Measurements from ENCODE around the gene PARVB. TPM values are rescaled to one million over a fixed set of nuclear protein-coding genes. Genes with fewer than 3 reads are reported as not detected.
"Not testable (repeated sequence)": the region's sequence is repeated elsewhere in the genome, so short reads cannot be mapped to it uniquely, and the experiment has no call there.

The PARVB gene
- total and polyA plus RNA-seq, 4 donors, result 7.9 to 34.6 (median 20.2) TPM

- DNase-seq, result no peak
- ATAC-seq (ENCODE audit: low FRiP score), result no peak
- H3K36me3 ChIP-seq (ENCODE audit: control insufficient read depth in 1 of 2, insufficient read depth in 2 of 2, low read length in 1 of 2), result no peaks in the 10 kb centered on the region
These were observed 21.8 kb upstream of the PARVB start for GRCh38 chr22:44002324-44002723.

GRCh38 chr22:44002997-44003396 lies 21.1 kb upstream of the PARVB start:
- H3K4me1 ChIP-seq (ENCODE audit: control insufficient read depth in 1 of 2, insufficient read depth in 2 of 2, low read length in 2 of 2), result no peaks in the 10 kb centered on the region
- intact Hi-C loops (cut with DNase I), result no loop called here
- H3K9me3 ChIP-seq (ENCODE audit: control insufficient read depth, low read length), result peaks cover 2% of the 10 kb centered on the region
- ATAC-seq (ENCODE audit: low FRiP score) (no peak), DNase-seq (no peak)
- H3K4me3 ChIP-seq (ENCODE audit: low read length in 2 of 2), result no peak overlapping the region
- H3K27ac ChIP-seq (ENCODE audit: low read depth in 1 of 2, low read length in 2 of 2), result no peak overlapping the region
- H3K27me3 ChIP-seq (ENCODE audit: control insufficient read depth in 1 of 2, insufficient read depth in 2 of 2, low read length in 1 of 2), result no peaks in the 10 kb centered on the region
- WGBS, 2 donors, result 95 to 96% methylated on average over 8 of the region's 8 CpGs
- no peaks in the 10 kb centered on the region for H3K36me3 ChIP-seq (ENCODE audit: control insufficient read depth in 1 of 2, insufficient read depth in 2 of 2, low read length in 1 of 2)

More at GRCh38 chr22:44002324-44002723, 21.8 kb upstream of the PARVB start:
- Histone ChIP-seq H3K9me3 (ENCODE audit: control insufficient read depth, low read length) (peaks cover 2% of the 10 kb centered on the region), H3K4me3 (ENCODE audit: low read length in 2 of 2) (no peak overlapping the region), H3K27me3 (ENCODE audit: control insufficient read depth in 1 of 2, insufficient read depth in 2 of 2, low read length in 1 of 2) (no peaks in the 10 kb centered on the region), H3K27ac (ENCODE audit: low read depth in 1 of 2, low read length in 2 of 2) (no peak overlapping the region), H3K4me1 (ENCODE audit: control insufficient read depth in 1 of 2, insufficient read depth in 2 of 2, low read length in 2 of 2) (no peaks in the 10 kb centered on the region)
- intact Hi-C loops (cut with DNase I), result no loop called here
- WGBS, 2 donors, result 90 to 91% methylated on average over 11 of the region's 11 CpGs

GRCh38 chr22:44003405-44004103 lies 20.5 kb upstream of the PARVB start:
- H3K4me3 ChIP-seq (ENCODE audit: low read length in 2 of 2), result no peak overlapping the region
- H3K27ac ChIP-seq (ENCODE audit: low read depth in 1 of 2, low read length in 2 of 2), result no peak overlapping the region
- intact Hi-C loops (cut with DNase I), result no loop called here
- H3K36me3 ChIP-seq (ENCODE audit: control insufficient read depth in 1 of 2, insufficient read depth in 2 of 2, low read length in 1 of 2), result no peaks in the 10 kb centered on the region
- ATAC-seq (ENCODE audit: low FRiP score) (no peak), DNase-seq (no peak)
- 85 to 89% methylated on average over 7 of the region's 7 CpGs for WGBS, 2 donors
- no peaks in the 10 kb centered on the region for H3K27me3 ChIP-seq (ENCODE audit: control insufficient read depth in 1 of 2, insufficient read depth in 2 of 2, low read length in 1 of 2)
- H3K4me1 ChIP-seq (ENCODE audit: control insufficient read depth in 1 of 2, insufficient read depth in 2 of 2, low read length in 2 of 2), result no peaks in the 10 kb centered on the region
- peaks cover 2% of the 10 kb centered on the region for H3K9me3 ChIP-seq (ENCODE audit: control insufficient read depth, low read length)

- intact Hi-C loops (cut with DNase I), result no loop called here
- no peaks in the 10 kb centered on the region for H3K4me1 ChIP-seq (ENCODE audit: control insufficient read depth in 1 of 2, insufficient read depth in 2 of 2, low read length in 2 of 2)
- H3K27me3 ChIP-seq (ENCODE audit: control insufficient read depth in 1 of 2, insufficient read depth in 2 of 2, low read length in 1 of 2), result no peaks in the 10 kb centered on the region
- no peak overlapping the region for H3K27ac ChIP-seq (ENCODE audit: low read depth in 1 of 2, low read length in 2 of 2)
- peaks cover 2% of the 10 kb centered on the region for H3K9me3 ChIP-seq (ENCODE audit: control insufficient read depth, low read length)
- ATAC-seq (ENCODE audit: low FRiP score) (no peak), DNase-seq (no peak)
- 87 to 88% methylated on average over 7 of the region's 7 CpGs for WGBS, 2 donors
- H3K4me3 ChIP-seq (ENCODE audit: low read length in 2 of 2), result no peak overlapping the region
- H3K36me3 ChIP-seq (ENCODE audit: control insufficient read depth in 1 of 2, insufficient read depth in 2 of 2, low read length in 1 of 2), result no peaks in the 10 kb centered on the region
These were observed 20.0 kb upstream of the PARVB start for GRCh38 chr22:44004104-44004460.

- intact Hi-C loops (cut with DNase I), result no loop called here
- no peak overlapping the region for H3K4me3 ChIP-seq (ENCODE audit: low read length in 2 of 2)
- H3K9me3 ChIP-seq (ENCODE audit: control insufficient read depth, low read length), result peaks cover 2% of the 10 kb centered on the region
- ATAC-seq (ENCODE audit: low FRiP score), result no peak
- DNase-seq, result no peak
- no peak overlapping the region for H3K27ac ChIP-seq (ENCODE audit: low read depth in 1 of 2, low read length in 2 of 2)
- H3K27me3 ChIP-seq (ENCODE audit: control insufficient read depth in 1 of 2, insufficient read depth in 2 of 2, low read length in 1 of 2), result no peaks in the 10 kb centered on the region
- H3K36me3 ChIP-seq (ENCODE audit: control insufficient read depth in 1 of 2, insufficient read depth in 2 of 2, low read length in 1 of 2), result no peaks in the 10 kb centered on the region
- no peaks in the 10 kb centered on the region for H3K4me1 ChIP-seq (ENCODE audit: control insufficient read depth in 1 of 2, insufficient read depth in 2 of 2, low read length in 2 of 2)
- WGBS, 2 donors, result 94 to 97% methylated on average over 4 of the region's 4 CpGs
These were observed 18.6 kb upstream of the PARVB start for GRCh38 chr22:44005524-44005923.

GRCh38 chr22:44012162-44012561 lies 11.9 kb upstream of the PARVB start:
- H3K36me3 ChIP-seq (ENCODE audit: control insufficient read depth in 1 of 2, insufficient read depth in 2 of 2, low read length in 1 of 2), result no peaks in the 10 kb centered on the region
- H3K27ac ChIP-seq (ENCODE audit: low read depth in 1 of 2, low read length in 2 of 2), result no peak overlapping the region
- 86 to 88% methylated on average over 5 of the region's 5 CpGs for WGBS, 2 donors
- intact Hi-C loops (cut with DNase I), result loop anchor here in 1 of 2 donors (10.0 kb wide), 1 partner anchor 57 kb away; the partner anchor contains the start of gene SAMM50
- H3K27me3 ChIP-seq (ENCODE audit: control insufficient read depth in 1 of 2, insufficient read depth in 2 of 2, low read length in 1 of 2), result no peaks in the 10 kb centered on the region
- no peaks in the 10 kb centered on the region for H3K9me3 ChIP-seq (ENCODE audit: control insufficient read depth, low read length)
- H3K4me1 ChIP-seq (ENCODE audit: control insufficient read depth in 1 of 2, insufficient read depth in 2 of 2, low read length in 2 of 2), result no peaks in the 10 kb centered on the region
- DNase-seq (no peak), ATAC-seq (ENCODE audit: low FRiP score) (no peak)
- H3K4me3 ChIP-seq (ENCODE audit: low read length in 2 of 2), result no peak overlapping the region

GRCh38 chr22:44012591-44012990 lies 11.5 kb upstream of the PARVB start:
- no peak for ATAC-seq (ENCODE audit: low FRiP score)
- 93% methylated on average over 7 of the region's 7 CpGs for WGBS, 2 donors
- intact Hi-C loops (cut with DNase I), result loop anchor here in 1 of 2 donors (10.0 kb wide), 1 partner anchor 58 kb away; the partner anchor contains the start of gene SAMM50

GRCh38 chr22:44014241-44014640 lies 9.9 kb upstream of the PARVB start:
- H3K27ac ChIP-seq (ENCODE audit: low read depth in 1 of 2, low read length in 2 of 2), result no peak overlapping the region
- ATAC-seq (ENCODE audit: low FRiP score), result no peak
- intact Hi-C loops (cut with DNase I), result loop anchor here in 1 of 2 donors (10.0 kb wide), 1 partner anchor 59 kb away; the partner anchor contains the start of gene SAMM50
- WGBS, 2 donors, result 76 to 87% methylated on average over 2 of the region's 2 CpGs
- no peaks in the 10 kb centered on the region for H3K36me3 ChIP-seq (ENCODE audit: control insufficient read depth in 1 of 2, insufficient read depth in 2 of 2, low read length in 1 of 2)
- no peak for DNase-seq
- no peak overlapping the region for H3K4me3 ChIP-seq (ENCODE audit: low read length in 2 of 2)
- H3K9me3 ChIP-seq (ENCODE audit: control insufficient read depth, low read length), result no peaks in the 10 kb centered on the region
- no peaks in the 10 kb centered on the region for H3K27me3 ChIP-seq (ENCODE audit: control insufficient read depth in 1 of 2, insufficient read depth in 2 of 2, low read length in 1 of 2)
- no peaks in the 10 kb centered on the region for H3K4me1 ChIP-seq (ENCODE audit: control insufficient read depth in 1 of 2, insufficient read depth in 2 of 2, low read length in 2 of 2)

More at GRCh38 chr22:44012591-44012990, 11.5 kb upstream of the PARVB start:
- Histone ChIP-seq H3K36me3 (ENCODE audit: control insufficient read depth in 1 of 2, insufficient read depth in 2 of 2, low read length in 1 of 2) (no peaks in the 10 kb centered on the region), H3K27me3 (ENCODE audit: control insufficient read depth in 1 of 2, insufficient read depth in 2 of 2, low read length in 1 of 2) (no peaks in the 10 kb centered on the region), H3K27ac (ENCODE audit: low read depth in 1 of 2, low read length in 2 of 2) (no peak overlapping the region), H3K9me3 (ENCODE audit: control insufficient read depth, low read length) (no peaks in the 10 kb centered on the region), H3K4me3 (ENCODE audit: low read length in 2 of 2) (no peak overlapping the region), H3K4me1 (ENCODE audit: control insufficient read depth in 1 of 2, insufficient read depth in 2 of 2, low read length in 2 of 2) (no peaks in the 10 kb centered on the region)
- DNase-seq, result no peak

- H3K9me3 ChIP-seq (ENCODE audit: control insufficient read depth, low read length); H3K36me3 ChIP-seq (ENCODE audit: control insufficient read depth in 1 of 2, insufficient read depth in 2 of 2, low read length in 1 of 2); H3K27ac ChIP-seq (ENCODE audit: low read depth in 1 of 2, low read length in 2 of 2); H3K4me1 ChIP-seq (ENCODE audit: control insufficient read depth in 1 of 2, insufficient read depth in 2 of 2, low read length in 2 of 2); ATAC-seq (ENCODE audit: low FRiP score); H3K27me3 ChIP-seq (ENCODE audit: control insufficient read depth in 1 of 2, insufficient read depth in 2 of 2, low read length in 1 of 2); H3K4me3 ChIP-seq (ENCODE audit: low read length in 2 of 2): not testable (repeated sequence)
- DNase-seq, result peak in 1 of 2 donors; percentile 1
- 84 to 88% methylated on average over 3 of the region's 3 CpGs for WGBS, 2 donors
- intact Hi-C loops (cut with DNase I), result loop anchor here in 1 of 2 donors (10.0 kb wide), 1 partner anchor 62 kb away; the partner anchor contains the start of gene SAMM50
These were observed 7.5 kb upstream of the PARVB start for GRCh38 chr22:44016586-44016985.
